K562 (cell line): ENCODE measurements around the gene UBE2J2. TPM values are rescaled to one million over a fixed set of nuclear protein-coding genes. Genes with fewer than 3 reads are reported as not detected.

Experiments used
- ATAC-seq: fragments of 200-7000 bp; cut with Tn5 transposase; 3 replicates; pipeline ENCODE4 v1.9.1; 2020; ENCODE audit warnings: moderate library complexity
- BruUV-seq: library from RNA; stranded (reverse); fragments of 400-500 nt; replicated peaks from 2 replicates; lab custom pipeline; 2021; lab: Mats Ljungman, UMichigan
- CTCF ChIA-PET: fragments of 300-600 bp; formaldehyde crosslinking; extraction: SDS; loops from one replicate; lab custom pipeline; 2021; ENCODE audit warnings: low intra/inter-chr PET ratio; lab: Yijun Ruan, JAX
- POLR2A ChIA-PET: fragments of 300-600, 350-650 bp; sonication (Branson Sonifier 250); formaldehyde crosslinking; extraction: SDS; loops from one replicate; lab custom pipeline; 2021; ENCODE audit warnings: antibody characterized with exemption, inconsistent platforms; lab: Yijun Ruan, JAX
- DNase-seq, 4 experiments: peaks; one replicate each; pipeline versions ENCODE4 v3.0.0 to v3.0.0-alpha.2; 2011 to 2018; ENCODE audit warnings: low spot score in 3 of 4, mixed read lengths in 3 of 4; ENCODE audit errors: extremely low read depth in 1 of 4
- FAIRE-seq: peaks from 2 replicates; lab custom pipeline; 2011; peaks lifted over from hg19 to GRCh38; lab: Jason Lieb, UNC
- H2AFZ ChIP-seq: 2 replicates; pipeline ENCODE4 v1.6.0; 2011; ENCODE audit warnings: low read depth, low read length, control low read depth, inconsistent platforms
- H3K27ac ChIP-seq: fragments of 200-600 bp; 3 replicates; pipeline ENCODE4 v1.8.0; 2011; ENCODE audit warnings: low read depth, mild to moderate bottlenecking, control low read depth, inconsistent platforms, low read length, moderate library complexity, mixed read lengths; ENCODE audit errors: extremely low read depth
- H3K27me3 ChIP-seq, 2 experiments: fragments of 300-600 bp in 1 of 2; 2 replicates in 1 of 2; 3 replicates in 1 of 2; pipeline versions ENCODE4 v1.6.0 to v1.8.0; 2011; ENCODE audit warnings: inconsistent platforms in 2 of 2, low read length in 2 of 2, mild to moderate bottlenecking in 1 of 2, mixed read lengths in 1 of 2, moderate library complexity in 1 of 2; ENCODE audit not compliant: control insufficient read depth in 2 of 2, insufficient read depth in 2 of 2
- H3K36me3 ChIP-seq: fragments of 300-600 bp; 3 replicates; pipeline ENCODE4 v1.8.0; 2011; ENCODE audit warnings: mild to moderate bottlenecking, low read length, inconsistent platforms; ENCODE audit not compliant: control insufficient read depth, insufficient read depth
- H3K4me1 ChIP-seq, 2 experiments: fragments of 200-600 bp in 1 of 2; replicated peaks in 1 of 2; 2 replicates in 1 of 2; 3 replicates in 1 of 2; pipeline versions ENCODE4 v1.5.1 to v1.8.0; 2011; ENCODE audit warnings: inconsistent platforms in 2 of 2, low read length in 2 of 2, mild to moderate bottlenecking in 1 of 2, mixed read lengths in 1 of 2, moderate library complexity in 1 of 2; ENCODE audit not compliant: control insufficient read depth in 2 of 2, insufficient read depth in 2 of 2
- H3K4me2 ChIP-seq: 2 replicates; pipeline ENCODE4 v1.6.1; 2011; ENCODE audit warnings: low read length, control low read depth, inconsistent platforms, mixed read lengths; ENCODE audit not compliant: insufficient read depth
- H3K4me3 ChIP-seq: fragments of 200-600 bp; sonication (generic), shearing (Covaris generic); 2 replicates; pipeline ENCODE4 v1.5.1; 2016; ENCODE audit warnings: control low read depth, inconsistent platforms
- H3K79me2 ChIP-seq: fragments of 200-600 bp; 3 replicates; pipeline ENCODE4 v1.8.0; 2011; ENCODE audit warnings: low read length, inconsistent platforms; ENCODE audit not compliant: control insufficient read depth, insufficient read depth
- H3K9ac ChIP-seq, 2 experiments: 2 replicates each; pipeline versions ENCODE4 v1.6.0 to v1.6.1; 2011; ENCODE audit warnings: low read depth in 2 of 2, low read length in 2 of 2, control low read depth in 1 of 2, inconsistent platforms in 1 of 2, mild to moderate bottlenecking in 1 of 2, mixed read lengths in 1 of 2; ENCODE audit not compliant: insufficient read depth in 1 of 2
- H3K9me1 ChIP-seq: one replicate; pipeline ENCODE4 v1.6.0; 2011; ENCODE audit warnings: inconsistent platforms, mild to moderate bottlenecking, low read length, moderate library complexity; ENCODE audit not compliant: control insufficient read depth, insufficient read depth
- H3K9me3 ChIP-seq: replicated peaks from 2 replicates; pipeline ENCODE4 v1.5.1; 2011; ENCODE audit warnings: low read depth, low read length, inconsistent platforms; ENCODE audit not compliant: control insufficient read depth, insufficient read depth
- H4K20me1 ChIP-seq: replicated peaks from 2 replicates; pipeline ENCODE4 v1.6.1; 2011; ENCODE audit warnings: low read length, inconsistent platforms, mixed read lengths; ENCODE audit not compliant: control insufficient read depth, insufficient read depth
- HNRNPL ChIP-seq: fragments of 200-400 bp; formaldehyde crosslinking; IDR thresholded peaks from 2 replicates; pipeline ENCODE4 v1.6.1; 2017; ENCODE audit warnings: low read depth, mild to moderate bottlenecking, low read length
- RBFOX2 ChIP-seq: fragments of 200-400 bp; formaldehyde crosslinking; IDR thresholded peaks from 2 replicates; pipeline ENCODE4 v1.6.1; 2017; ENCODE audit warnings: low read depth, mild to moderate bottlenecking, low read length, moderate library complexity
- ZNF586 ChIP-seq: fragments of 450-650 bp; formaldehyde crosslinking; conservative IDR thresholded peaks from 2 replicates; pipeline ENCODE4 v1.4.0; 2020; ENCODE audit warnings: mild to moderate bottlenecking, moderate library complexity
- WGBS: fragments of 100-300 bp; shearing (Covaris generic); methylation state at CpG from one replicate; pipeline ENCODE4 v1.1.6; 2016; ENCODE audit warnings: low coverage, mixed read lengths; ENCODE audit not compliant: insufficient coverage; ENCODE audit errors: missing lambda C conversion rate; 5-methylcytosine and 5-hydroxymethylcytosine counted together
- in situ Hi-C: fragments of 300-500 bp; cut with MboI; formaldehyde crosslinking; loops from 4 replicates; pipeline ENCODE4 v1.15.0; 2018; ENCODE audit warnings: inconsistent platforms, mixed read lengths
- intact Hi-C: fragments of 100-400 bp; cut with micrococcal nuclease; formaldehyde crosslinking; loops from 2 replicates; pipeline ENCODE4 v1.14.2; 2022
- polyA plus RNA-seq, 8 experiments: library from polyadenylated mRNA; depleted of rRNA in 4 of 8; stranded (reverse) in 5 of 8; unstranded in 3 of 8; fragments of >200 nt; fragmentation: Nextera tagmentation in 2 of 8; fragmentation: Illumina TruSeq in 1 of 8; extraction: Ambion mirVana in 2 of 8; extraction: Trizol in 1 of 8; gene quantifications; 2 replicates each; pipeline versions ENCODE4 v1.2.1 to v1.2.3, GENCODE V29; 2011 to 2014; ENCODE audit warnings: inconsistent platforms in 1 of 8, missing spikeins in 1 of 8
- total RNA-seq, 7 experiments: library from RNA; depleted of rRNA in 6 of 7; stranded (reverse); fragments of >200 nt in 6 of 7; fragmentation: Illumina TruSeq in 2 of 7; extraction: Trizol in 2 of 7; gene quantifications; 2 replicates each; pipeline versions ENCODE4 v1.2.1 to v1.2.3, GENCODE V29; 2011 to 2021; ENCODE audit warnings: low replicate concordance in 1 of 7
- TF ChIP-seq, protein P1 (sequence below), 2 experiments: fragments of 450-650 bp in 1 of 2; sonication (generic) in 1 of 2; formaldehyde crosslinking; conservative IDR thresholded peaks; 2 replicates each; pipeline versions ENCODE4 v1.4.0 to v1.8.1; 2020 to 2022; ENCODE audit warnings: mild to moderate bottlenecking in 1 of 2, missing genetic modification reagents in 1 of 2

Gene UBE2J2
- total and polyA plus RNA-seq, 9 of the 15 experiments (the other 6 are each of a cell fraction or from before 2014, with no cell fraction given) = 0.93 to 112 (median 75.5) TPM

DNA sequence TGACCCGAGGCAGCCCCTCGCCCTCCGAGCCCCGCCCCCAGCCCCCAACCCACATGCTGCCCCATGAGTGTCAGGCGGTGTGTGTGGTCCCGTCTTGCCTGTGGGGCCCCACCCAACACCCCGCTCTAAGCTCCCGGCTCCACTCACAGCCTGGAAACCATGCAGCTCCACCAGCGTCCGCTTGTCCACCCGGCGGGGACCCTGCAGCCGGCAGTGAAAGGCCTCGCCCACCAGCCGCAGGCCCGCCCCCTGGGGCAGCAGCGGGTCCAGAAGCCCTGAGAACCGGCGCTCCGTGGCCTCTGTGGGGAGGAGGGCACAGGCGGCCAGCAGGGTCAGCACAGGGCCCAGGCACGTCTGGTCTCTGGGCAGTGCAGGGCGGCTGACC lies 29.9 kb downstream of the UBE2J2 start:
- Histone ChIP-seq H3K4me3 (no peak overlapping the region), H3K27me3 (no peaks in the 10 kb centered on the region), H3K4me1 (peaks cover 0 to 85% of the 10 kb centered on the region in 2 experiments; a peak in 3 of 5 replicates), H3K9ac (no peak overlapping the region; a peak in 1 of 4 replicates), H2AFZ (no peak overlapping the region), H3K9me3 (no peaks in the 10 kb centered on the region), H3K4me2 (no peak overlapping the region), H3K36me3 (no peaks in the 10 kb centered on the region)
- 57% methylated on average over 7 of the region's 23 CpGs for WGBS
- no TSS peak for BruUV-seq
- ATAC-seq = peak; percentile 10
- intact Hi-C loops = no loop called here
- POLR2A ChIA-PET = interaction anchor here (0.5 to 1.6 kb wide), 4 partner anchors 12 to 280 kb away, joined by 3 to 4 read pairs (median 3); no protein-coding TSS in a partner anchor
- in situ Hi-C loops = no loop called here
- no peak for FAIRE-seq
- CTCF ChIA-PET = no interaction called here
- DNase-seq = no peak
- TF ChIP-seq, protein P1, sequence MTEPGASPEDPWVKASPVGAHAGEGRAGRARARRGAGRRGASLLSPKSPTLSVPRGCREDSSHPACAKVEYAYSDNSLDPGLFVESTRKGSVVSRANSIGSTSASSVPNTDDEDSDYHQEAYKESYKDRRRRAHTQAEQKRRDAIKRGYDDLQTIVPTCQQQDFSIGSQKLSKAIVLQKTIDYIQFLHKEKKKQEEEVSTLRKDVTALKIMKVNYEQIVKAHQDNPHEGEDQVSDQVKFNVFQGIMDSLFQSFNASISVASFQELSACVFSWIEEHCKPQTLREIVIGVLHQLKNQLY (CRISPR knock-in tag; conservative IDR thresholded peaks at IDR 0.05) = no peak
- peak; percentile 28; the same call in 1 of the 2 replicates for TF ChIP-seq RBFOX2
- TF ChIP-seq, all 486 proteins: peak for 1
- Histone ChIP-seq H4K20me1 (no peaks in the 10 kb centered on the region), H3K27ac (no peak overlapping the region), H3K9me1 (no peaks in the 10 kb centered on the region), H3K79me2 (no peaks in the 10 kb centered on the region)

DNA sequence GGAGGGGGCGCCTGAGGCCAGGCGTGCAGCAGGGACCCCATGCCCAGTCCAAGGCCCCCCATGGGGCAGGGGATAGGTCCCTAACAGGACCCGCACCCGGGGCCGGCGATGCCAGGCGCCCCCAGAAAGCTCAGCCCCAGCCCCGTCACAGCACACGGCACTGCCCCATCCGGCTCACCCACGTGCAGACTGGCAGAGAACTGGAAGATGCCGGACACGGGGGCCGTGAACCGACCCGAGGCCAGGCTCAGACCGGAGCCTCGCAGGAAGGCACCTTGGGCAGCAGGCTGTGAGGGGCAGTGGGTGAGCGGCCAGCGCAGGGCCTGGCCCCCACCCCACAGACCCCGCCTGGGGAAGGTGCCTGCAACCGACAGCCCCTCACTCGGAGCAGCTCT lies 30.4 kb downstream of the UBE2J2 start:
- no peaks in the 10 kb centered on the region for H4K20me1 ChIP-seq
- FAIRE-seq = no peak
- in situ Hi-C loops (no loop called here), intact Hi-C loops (no loop called here)
- no TSS peak for BruUV-seq
- no peak for DNase-seq
- ChIA-PET POLR2A (interaction anchor here (0.5 to 1.6 kb wide), 3 partner anchors 12 to 279 kb away, joined by 3 to 4 read pairs (median 3); no protein-coding TSS in a partner anchor), CTCF (no interaction called here)
- 81% methylated on average over 11 of the region's 23 CpGs for WGBS
- no peak overlapping the region for H3K9ac ChIP-seq
- H3K9me1 ChIP-seq = no peaks in the 10 kb centered on the region
- H3K36me3 ChIP-seq = no peaks in the 10 kb centered on the region
- H2AFZ ChIP-seq = no peak overlapping the region
- H3K9me3 ChIP-seq = no peaks in the 10 kb centered on the region
- H3K4me3 ChIP-seq = no peak overlapping the region
- no peaks in the 10 kb centered on the region for H3K79me2 ChIP-seq
- no peak overlapping the region for H3K27ac ChIP-seq
- H3K4me1 ChIP-seq = peaks cover 0 to 90% of the 10 kb centered on the region in 2 experiments; a peak in 3 of 5 replicates
- H3K4me2 ChIP-seq = no peak overlapping the region
- ATAC-seq = no peak
- peak; percentile 72; the same call in 1 of the 2 replicates for TF ChIP-seq HNRNPL
- TF ChIP-seq ZNF586 (CRISPR knock-in tag) = no peak
- no peaks in the 10 kb centered on the region for H3K27me3 ChIP-seq
